HFFc6 (cell line): ENCODE results near the gene P2RX4. TPM values are rescaled to one million over a fixed set of nuclear protein-coding genes. Genes with fewer than 3 reads are reported as not detected.
"Not testable (repeated sequence)": the region's sequence is repeated elsewhere in the genome, so short reads cannot be mapped to it uniquely, and the experiment has no call there.

ENCODE experiments used
- DNase-seq: peaks from one replicate; pipeline ENCODE4 v3.0.0-alpha.2; 2018
- H3K27ac Mint-ChIP-seq: 2 replicates; pipeline ENCODE4 v1.8.0; 2020; ENCODE audit warnings: mild to moderate bottlenecking, mixed read lengths
- H3K27me3 Mint-ChIP-seq: 2 replicates; pipeline ENCODE4 v1.8.0; 2021; ENCODE audit warnings: mild to moderate bottlenecking, moderate library complexity, mixed read lengths; ENCODE audit not compliant: insufficient read depth
- H3K36me3 Mint-ChIP-seq: 2 replicates; pipeline ENCODE4 v1.8.0; 2021; ENCODE audit warnings: low read depth, mixed read lengths
- H3K4me1 Mint-ChIP-seq: 2 replicates; pipeline ENCODE4 v1.8.0; 2020; ENCODE audit warnings: low read depth, mixed read lengths
- H3K4me3 Mint-ChIP-seq: 2 replicates; pipeline ENCODE4 v1.8.0; 2020; ENCODE audit warnings: mild to moderate bottlenecking, moderate library complexity, mixed read lengths
- H3K9me3 Mint-ChIP-seq: 2 replicates; pipeline ENCODE4 v1.8.0; 2020; ENCODE audit warnings: mild to moderate bottlenecking, mixed read lengths
- total RNA-seq, 6 experiments: library from RNA; stranded (reverse); fragmentation: NEBNext Ultra II Directional; extraction: Animal tissue kit (Norgen Biotek cat#: 25700); gene quantifications; 2 replicates in 1 of 6; 3 replicates in 5 of 6; pipeline ENCODE4 v1.2.3, GENCODE V29; 2021
- TF ChIP-seq, protein P1 (sequence below): fragments of 200-600 bp; sonication (generic); IDR thresholded peaks from 2 replicates; pipeline ENCODE4 v1.5.0; 2021; ENCODE audit warnings: antibody characterized with exemption, mild to moderate bottlenecking

P2RX4 gene
- total RNA-seq, 6 experiments from 2014 or later: 7.7 to 13.0 (median 9.6) TPM

DNA sequence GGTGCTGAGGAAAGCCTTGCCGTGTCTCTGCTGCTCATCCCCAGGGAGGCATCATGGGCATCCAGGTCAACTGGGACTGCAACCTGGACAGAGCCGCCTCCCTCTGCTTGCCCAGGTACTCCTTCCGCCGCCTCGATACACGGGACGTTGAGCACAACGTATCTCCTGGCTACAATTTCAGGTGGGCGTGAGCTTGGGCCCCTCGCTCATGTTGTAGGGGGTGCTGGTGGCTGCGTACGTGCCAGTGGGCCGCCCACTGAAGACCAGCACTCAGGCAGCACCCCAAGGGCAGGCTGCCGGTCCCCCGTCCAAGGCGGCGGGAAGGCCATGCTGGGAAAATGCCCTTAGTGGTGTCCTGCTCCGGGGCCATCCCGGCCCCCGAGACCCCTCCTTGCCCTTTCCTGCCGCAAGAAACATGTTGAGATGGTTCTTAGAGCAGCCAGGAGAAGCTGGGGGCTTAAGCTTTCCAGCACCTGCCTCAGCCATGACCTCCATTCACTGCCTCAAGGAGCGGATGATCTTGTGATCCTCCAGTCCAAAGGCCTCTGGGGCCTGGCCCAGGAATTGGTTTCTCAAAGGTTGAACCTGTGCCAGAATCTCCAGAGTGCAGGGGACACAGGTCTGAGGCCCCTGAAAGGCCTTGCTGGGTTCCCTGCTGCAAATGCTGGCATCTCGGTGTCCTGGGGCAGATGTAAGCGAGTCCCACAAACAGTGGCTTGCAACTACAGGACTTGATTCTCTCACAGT is 19.2 kb downstream of the P2RX4 start:
- DNase-seq: no peak
- H3K27ac Mint-ChIP-seq: no peak overlapping the region
- no peaks in the 10 kb centered on the region for H3K27me3 Mint-ChIP-seq
- H3K4me3 Mint-ChIP-seq: no peak overlapping the region
- no peaks in the 10 kb centered on the region for H3K9me3 Mint-ChIP-seq
- H3K36me3 Mint-ChIP-seq: no peaks in the 10 kb centered on the region
- TF ChIP-seq, protein P1, sequence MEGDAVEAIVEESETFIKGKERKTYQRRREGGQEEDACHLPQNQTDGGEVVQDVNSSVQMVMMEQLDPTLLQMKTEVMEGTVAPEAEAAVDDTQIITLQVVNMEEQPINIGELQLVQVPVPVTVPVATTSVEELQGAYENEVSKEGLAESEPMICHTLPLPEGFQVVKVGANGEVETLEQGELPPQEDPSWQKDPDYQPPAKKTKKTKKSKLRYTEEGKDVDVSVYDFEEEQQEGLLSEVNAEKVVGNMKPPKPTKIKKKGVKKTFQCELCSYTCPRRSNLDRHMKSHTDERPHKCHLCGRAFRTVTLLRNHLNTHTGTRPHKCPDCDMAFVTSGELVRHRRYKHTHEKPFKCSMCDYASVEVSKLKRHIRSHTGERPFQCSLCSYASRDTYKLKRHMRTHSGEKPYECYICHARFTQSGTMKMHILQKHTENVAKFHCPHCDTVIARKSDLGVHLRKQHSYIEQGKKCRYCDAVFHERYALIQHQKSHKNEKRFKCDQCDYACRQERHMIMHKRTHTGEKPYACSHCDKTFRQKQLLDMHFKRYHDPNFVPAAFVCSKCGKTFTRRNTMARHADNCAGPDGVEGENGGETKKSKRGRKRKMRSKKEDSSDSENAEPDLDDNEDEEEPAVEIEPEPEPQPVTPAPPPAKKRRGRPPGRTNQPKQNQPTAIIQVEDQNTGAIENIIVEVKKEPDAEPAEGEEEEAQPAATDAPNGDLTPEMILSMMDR: no peak
- H3K4me1 Mint-ChIP-seq: peaks cover 6% of the 10 kb centered on the region; the same call in 1 of the 2 replicates

DNA sequence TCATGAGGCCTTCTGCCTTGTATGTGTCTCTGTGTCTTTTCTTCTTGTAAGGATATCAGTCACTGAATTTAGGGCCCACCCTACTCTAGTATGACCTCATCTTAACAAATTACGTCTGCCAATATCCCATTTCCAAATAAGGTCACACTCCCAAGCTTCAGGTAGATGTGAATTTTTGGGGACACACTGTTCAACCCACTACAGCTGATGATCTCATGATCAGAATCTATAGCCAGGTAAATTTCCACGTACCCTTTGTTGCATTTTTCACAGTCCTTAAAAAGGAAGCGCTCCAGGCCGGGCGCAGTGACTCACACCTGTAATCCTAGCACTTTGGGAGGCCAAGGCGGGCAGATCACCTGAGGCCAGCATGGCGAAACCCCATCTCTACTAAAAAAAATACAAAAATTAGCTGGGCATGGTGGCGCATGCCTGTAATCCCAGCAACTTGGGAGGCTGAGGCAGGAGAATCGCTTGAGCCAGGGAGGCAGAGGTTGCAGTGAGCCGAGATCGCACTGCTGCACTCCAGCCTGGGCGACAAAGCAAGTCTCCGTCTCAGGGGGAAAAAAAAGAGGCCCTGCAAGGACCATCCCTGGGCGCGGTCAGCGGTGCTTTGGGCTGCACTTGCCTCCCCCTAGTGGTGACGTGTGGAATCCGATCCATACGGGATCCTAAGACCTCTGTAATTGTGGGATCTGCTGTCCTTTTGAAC is 20.1 kb downstream of the P2RX4 start:
- TF ChIP-seq, protein P1: peak; percentile 98
- not testable (repeated sequence) for H3K4me1 Mint-ChIP-seq, H3K27me3 Mint-ChIP-seq, H3K36me3 Mint-ChIP-seq, H3K4me3 Mint-ChIP-seq, H3K27ac Mint-ChIP-seq, H3K9me3 Mint-ChIP-seq
- DNase-seq: peak; percentile 47

DNA sequence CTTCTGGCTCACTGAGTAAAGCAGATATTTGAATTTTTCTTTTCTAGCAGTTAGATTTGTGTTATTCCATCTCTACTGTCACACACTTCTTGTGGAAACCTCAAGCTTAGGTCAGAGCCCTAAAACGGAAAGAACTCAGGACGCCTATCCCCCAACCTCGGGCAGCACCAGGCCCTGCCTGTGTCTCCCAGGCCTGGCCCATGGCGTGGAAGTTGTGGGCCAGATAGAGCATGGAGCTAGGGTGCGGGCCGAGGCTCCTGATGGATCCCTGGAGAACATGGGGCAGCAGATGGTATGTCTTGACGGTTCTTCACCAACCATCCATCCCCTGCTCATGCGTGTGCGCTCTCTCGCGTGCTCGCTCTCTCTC is 20.6 kb downstream of the P2RX4 start:
- TF ChIP-seq, protein P1: peak; percentile 47; the same call in 1 of the 2 replicates
- no peaks in the 10 kb centered on the region for H3K9me3 Mint-ChIP-seq
- H3K27me3 Mint-ChIP-seq: no peaks in the 10 kb centered on the region
- no peak overlapping the region; the same call in 1 of the 2 replicates for H3K27ac Mint-ChIP-seq
- H3K4me3 Mint-ChIP-seq: no peak overlapping the region
- peaks cover 6% of the 10 kb centered on the region; the same call in 1 of the 2 replicates for H3K4me1 Mint-ChIP-seq
- no peak for DNase-seq
- H3K36me3 Mint-ChIP-seq: no peaks in the 10 kb centered on the region

DNA sequence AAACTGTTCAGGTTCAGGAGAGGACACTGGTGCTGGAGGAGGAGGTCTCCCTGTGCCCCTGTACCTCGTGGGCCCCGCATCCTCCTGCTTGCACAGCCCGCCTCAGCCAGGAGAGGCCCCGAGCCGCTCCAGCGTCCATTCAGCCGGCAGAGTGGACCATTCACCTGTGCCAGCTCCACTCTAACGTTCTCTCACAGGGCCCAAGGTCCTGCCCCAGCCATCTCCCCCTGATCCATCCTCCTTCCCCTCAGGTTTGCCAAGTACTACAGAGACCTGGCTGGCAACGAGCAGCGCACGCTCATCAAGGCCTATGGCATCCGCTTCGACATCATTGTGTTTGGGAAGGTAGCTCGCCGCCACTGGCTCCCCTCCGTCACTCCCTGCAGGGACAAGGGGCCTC is 22.2 kb downstream of the P2RX4 start:
- Mint-ChIP-seq H3K27me3 (no peaks in the 10 kb centered on the region), H3K36me3 (no peaks in the 10 kb centered on the region; the same call in 1 of the 2 replicates), H3K27ac (no peak overlapping the region), H3K4me3 (no peak overlapping the region), H3K9me3 (no peaks in the 10 kb centered on the region), H3K4me1 (peaks cover 6% of the 10 kb centered on the region; the same call in 1 of the 2 replicates)
- no peak for DNase-seq
- TF ChIP-seq, protein P1: no peak

DNA sequence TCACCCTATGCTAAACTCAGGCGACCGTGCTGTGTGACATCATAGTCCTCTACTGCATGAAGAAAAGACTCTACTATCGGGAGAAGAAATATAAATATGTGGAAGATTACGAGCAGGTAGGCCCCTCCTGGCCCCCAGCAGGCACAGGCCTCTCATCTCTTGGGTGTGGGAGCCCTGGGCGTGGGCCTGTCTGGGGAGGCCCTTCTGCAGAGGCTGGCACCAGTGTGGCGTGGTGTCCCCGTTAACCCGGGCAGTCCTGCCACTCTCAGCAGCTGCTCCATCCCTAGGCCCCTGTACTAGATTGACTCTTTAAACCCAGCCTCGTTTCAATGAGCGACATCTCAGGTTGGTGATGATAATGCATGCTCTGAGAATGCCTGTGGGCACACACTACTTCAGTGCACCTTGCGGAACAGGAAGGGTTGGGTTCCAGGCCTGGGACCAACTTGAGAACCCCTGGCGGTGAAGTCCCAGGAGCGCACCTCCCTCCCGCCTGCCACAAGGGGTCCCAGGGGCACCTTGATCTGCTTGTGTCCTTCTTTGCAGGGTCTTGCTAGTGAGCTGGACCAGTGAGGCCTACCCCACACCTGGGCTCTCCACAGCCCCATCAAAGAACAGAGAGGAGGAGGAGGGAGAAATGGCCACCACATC is 23.2 kb downstream of the P2RX4 start:
- H3K4me3 Mint-ChIP-seq: no peak overlapping the region
- no peak overlapping the region for H3K27ac Mint-ChIP-seq
- H3K36me3 Mint-ChIP-seq: no peaks in the 10 kb centered on the region; the same call in 1 of the 2 replicates
- peaks cover 6% of the 10 kb centered on the region; the same call in 1 of the 2 replicates for H3K4me1 Mint-ChIP-seq
- no peaks in the 10 kb centered on the region for H3K9me3 Mint-ChIP-seq
- TF ChIP-seq, protein P1: peak; percentile 31; the same call in 1 of the 2 replicates
- no peaks in the 10 kb centered on the region for H3K27me3 Mint-ChIP-seq
- DNase-seq: no peak
